Small intestine (tissue), 7 donors: ENCODE measurements around the gene HSFX3. TPM values are rescaled to one million over a fixed set of nuclear protein-coding genes. Genes with fewer than 3 reads are reported as not detected.
"Not testable (repeated sequence)": the region's sequence is repeated elsewhere in the genome, so short reads cannot be mapped to it uniquely, and the experiment has no call there.

ENCODE experiments used
- DNase-seq, 2 donors: peaks; one replicate each; pipeline versions ENCODE4 v3.0.0 to v3.0.0-alpha.2; 2013
- FAIRE-seq: peaks from 2 replicates; lab custom pipeline; 2012; peaks lifted over from hg19 to GRCh38; lab: Jason Lieb, UNC
- H3K27ac ChIP-seq, 3 donors: one replicate each; pipeline ENCODE4 v1.5.1; 2013; ENCODE audit warnings: low read length in 2 of 3, mild to moderate bottlenecking in 2 of 3, control low read depth in 1 of 3, inconsistent platforms in 1 of 3, low read depth in 1 of 3, moderate library complexity in 1 of 3
- H3K27me3 ChIP-seq, 3 donors: one replicate each; pipeline ENCODE4 v1.6.1; 2013; ENCODE audit warnings: low read length in 3 of 3, inconsistent platforms in 1 of 3; ENCODE audit not compliant: control insufficient read depth in 3 of 3, insufficient read depth in 3 of 3
- H3K36me3 ChIP-seq, 3 donors: one replicate each; pipeline ENCODE4 v1.6.1; 2013; ENCODE audit warnings: low read length in 3 of 3, inconsistent platforms in 1 of 3, low read depth in 1 of 3, mild to moderate bottlenecking in 1 of 3, moderate library complexity in 1 of 3; ENCODE audit not compliant: control insufficient read depth in 3 of 3, insufficient read depth in 2 of 3
- H3K4me1 ChIP-seq, 3 donors: one replicate each; pipeline ENCODE4 v1.6.1; 2013; ENCODE audit warnings: low read length in 2 of 3, inconsistent platforms in 1 of 3, low read depth in 1 of 3, mild to moderate bottlenecking in 1 of 3, moderate library complexity in 1 of 3; ENCODE audit not compliant: control insufficient read depth in 3 of 3, insufficient read depth in 2 of 3
- H3K4me3 ChIP-seq, 3 donors: one replicate each; pipeline ENCODE4 v1.5.1; 2013; ENCODE audit warnings: low read length in 3 of 3, control low read depth in 1 of 3, inconsistent platforms in 1 of 3, low read depth in 1 of 3, mild to moderate bottlenecking in 1 of 3, moderate library complexity in 1 of 3
- H3K9me3 ChIP-seq, 2 donors: one replicate each; pipeline ENCODE4 v1.6.1; 2013; ENCODE audit warnings: low read depth in 1 of 2, low read length in 1 of 2; ENCODE audit not compliant: control insufficient read depth in 2 of 2, insufficient read depth in 1 of 2
- WGBS, 3 donors: extraction: QIAGEN DNeasy Blood & Tissue Kit; methylation state at CpG; one replicate each; pipeline ENCODE4 v1.1.7; 2013; 5-methylcytosine and 5-hydroxymethylcytosine counted together
- polyA plus RNA-seq, 4 donors: library from polyadenylated mRNA; stranded (reverse) in 3 of 4; unstranded in 1 of 4; fragments of 200-250 nt in 3 of 4; fragments of 120-200 nt in 1 of 4; gene quantifications; one replicate each; pipeline versions ENCODE4 v1.2.1 to v1.2.3, GENCODE V29; 2013
- donor health status: healthy with polysubstance abuse.
- donor health status: control.
- donor health status: control.
- donor health status: Bipolar disorder and iron deficiency.
- donor health status: healthy.

The HSFX3 gene
- polyA plus RNA-seq, 4 donors = not detected

DNA sequence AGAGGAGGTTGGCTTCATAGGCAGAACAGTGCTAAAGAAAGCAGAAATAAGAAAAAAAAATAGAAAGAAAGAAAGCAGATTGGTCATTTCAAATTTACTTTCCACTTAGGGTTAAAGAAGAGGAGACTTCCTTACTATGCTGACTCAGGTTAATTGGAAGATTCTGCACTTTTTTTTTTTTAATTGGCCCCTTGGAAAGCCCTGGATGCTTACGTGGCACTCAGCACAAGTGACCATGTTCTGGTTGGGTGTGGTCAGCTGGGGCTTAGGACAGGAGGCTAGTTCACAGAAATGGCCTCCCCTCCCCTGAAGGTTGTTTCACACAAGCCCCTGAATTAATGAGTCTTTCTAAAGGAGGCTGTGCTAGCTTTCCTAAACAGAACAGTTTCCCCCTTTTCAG, 23.0 kb upstream of the HSFX3 start:
- Histone ChIP-seq H3K27ac (no peak overlapping the region), H3K4me3 (no peak overlapping the region), H3K4me1 (no peaks in the 10 kb centered on the region), H3K9me3 (no peaks in the 10 kb centered on the region), H3K27me3 (no peaks in the 10 kb centered on the region), H3K36me3 (no peaks in the 10 kb centered on the region)
- FAIRE-seq = no peak
- WGBS, 3 donors = 20 to 58% methylated on average over 1 of the region's 1 CpG; no CpG with 5 or more reads in 1 of the 3 donors
- no peak for DNase-seq

GRCh38 chrX:149571770-149572169, 22.0 kb upstream of the HSFX3 start:
- H3K4me1 ChIP-seq = no peaks in the 10 kb centered on the region
- no peak overlapping the region for H3K4me3 ChIP-seq
- H3K36me3 ChIP-seq = no peaks in the 10 kb centered on the region
- DNase-seq (peak in 1 of 2 donors; percentile 5), FAIRE-seq (no peak)
- 71% methylated on average over 7 of the region's 7 CpGs; no CpG with 5 or more reads in 1 of the 3 donors for WGBS, 3 donors
- no peak overlapping the region for H3K27ac ChIP-seq
- H3K9me3 ChIP-seq = no peaks in the 10 kb centered on the region
- H3K27me3 ChIP-seq = no peaks in the 10 kb centered on the region

- no peaks in the 10 kb centered on the region for H3K36me3 ChIP-seq
- no peaks in the 10 kb centered on the region for H3K9me3 ChIP-seq
- no peaks in the 10 kb centered on the region for H3K4me1 ChIP-seq
- no peak overlapping the region for H3K27ac ChIP-seq
- FAIRE-seq (no peak), DNase-seq (no peak)
- H3K4me3 ChIP-seq = no peak overlapping the region
- WGBS, 3 donors = 48 to 53% methylated on average over 6 of the region's 6 CpGs; no CpG with 5 or more reads in 1 of the 3 donors
- H3K27me3 ChIP-seq = no peaks in the 10 kb centered on the region
Measured at GRCh38 chrX:149570668-149571067, 20.9 kb upstream of the HSFX3 start.

DNA sequence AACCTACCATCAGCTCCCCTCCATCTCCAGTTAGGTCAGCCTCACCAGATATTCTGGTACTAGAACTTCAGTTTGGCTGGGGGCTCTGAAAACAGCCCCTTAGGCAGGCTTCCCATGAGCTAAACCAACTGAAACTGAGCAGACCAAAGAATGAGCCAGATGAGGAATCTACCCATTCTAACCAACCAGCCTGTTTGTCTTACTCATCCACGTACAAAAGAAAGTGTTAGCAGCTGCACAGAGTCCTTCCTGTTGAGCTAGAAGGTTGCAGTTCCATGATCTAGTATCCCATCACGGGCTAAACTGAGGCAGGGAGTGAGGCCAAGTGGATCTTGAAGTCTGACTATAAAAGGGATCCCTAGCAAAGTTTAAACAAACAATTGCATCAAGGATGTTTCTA, 20.0 kb upstream of the HSFX3 start:
- H3K9me3 ChIP-seq = no peaks in the 10 kb centered on the region
- H3K27ac ChIP-seq = no peak overlapping the region
- H3K4me3 ChIP-seq = no peak overlapping the region
- no peak for DNase-seq
- H3K4me1 ChIP-seq = no peaks in the 10 kb centered on the region
- no peak for FAIRE-seq
- 37 to 64% methylated on average over 2 of the region's 2 CpGs; no CpG with 5 or more reads in 1 of the 3 donors for WGBS, 3 donors
- H3K27me3 ChIP-seq = no peaks in the 10 kb centered on the region
- H3K36me3 ChIP-seq = no peaks in the 10 kb centered on the region

- no peak for DNase-seq
- H3K4me1 ChIP-seq = no peaks in the 10 kb centered on the region
- FAIRE-seq = no peak
- H3K27ac ChIP-seq = no peak overlapping the region
- no peaks in the 10 kb centered on the region for H3K27me3 ChIP-seq
- H3K4me3 ChIP-seq = no peak overlapping the region
- 61% methylated on average over 5 of the region's 5 CpGs; no CpG with 5 or more reads in 1 of the 3 donors for WGBS, 3 donors
- no peaks in the 10 kb centered on the region for H3K9me3 ChIP-seq
- no peaks in the 10 kb centered on the region for H3K36me3 ChIP-seq
Measured at GRCh38 chrX:149568701-149569296, 19.1 kb upstream of the HSFX3 start.

GRCh38 chrX:149567621-149568417, 18.1 kb upstream of the HSFX3 start:
- Histone ChIP-seq H3K4me1 (no peaks in the 10 kb centered on the region), H3K9me3 (no peaks in the 10 kb centered on the region), H3K27ac (no peak overlapping the region), H3K27me3 (no peaks in the 10 kb centered on the region), H3K4me3 (no peak overlapping the region), H3K36me3 (no peaks in the 10 kb centered on the region)
- FAIRE-seq (no peak), DNase-seq (no peak)
- WGBS, 3 donors = 77 to 79% methylated on average over 6 to 7 of the region's 7 CpGs; no CpG with 5 or more reads in 1 of the 3 donors

GRCh38 chrX:149563359-149563758, 13.6 kb upstream of the HSFX3 start:
- no peak for DNase-seq
- H3K27me3 ChIP-seq = no peaks in the 10 kb centered on the region
- no peak overlapping the region for H3K27ac ChIP-seq
- no peak for FAIRE-seq
- WGBS, 3 donors = 89% methylated on average over 4 of the region's 4 CpGs; no CpG with 5 or more reads in 1 of the 3 donors
- no peaks in the 10 kb centered on the region for H3K36me3 ChIP-seq
- H3K4me3 ChIP-seq = no peak overlapping the region
- no peaks in the 10 kb centered on the region for H3K9me3 ChIP-seq
- no peaks in the 10 kb centered on the region for H3K4me1 ChIP-seq

- not testable (repeated sequence) for H3K27ac ChIP-seq
- WGBS, 3 donors = no CpG with 5 or more reads among the region's 4 CpGs
Measured at GRCh38 chrX:149555251-149555650, 5.5 kb upstream of the HSFX3 start.

More at GRCh38 chrX:149555251-149555650, 5.5 kb upstream of the HSFX3 start:
- not testable (repeated sequence) for H3K27me3 ChIP-seq, DNase-seq, H3K4me1 ChIP-seq, FAIRE-seq, H3K9me3 ChIP-seq, H3K36me3 ChIP-seq, H3K4me3 ChIP-seq
